Measurements from ENCODE around the gene RNASEH2C. TPM values are rescaled to one million over a fixed set of nuclear protein-coding genes. Genes with fewer than 3 reads are reported as not detected.
"Not testable (repeated sequence)": the region's sequence is repeated elsewhere in the genome, so short reads cannot be mapped to it uniquely, and the experiment has no call there.

RNASEH2C gene
- 42.5 TPM for total RNA-seq
- long read RNA-seq, transcript RNASEH2C-201 (4 exons, 2,794 nt), result major isoform, 27 of 48 reads
- long read RNA-seq, transcript RNASEH2C-203 (3 exons, 2,798 nt), result minor isoform, 12 of 48 reads
- long read RNA-seq, partial matches to known transcripts, result 1 of 48 reads
- long read RNA-seq, other reads (novel, unspliced or antisense), result 4 of 48 reads

- DNase-seq (peak; percentile 94), ATAC-seq (peak; percentile 98)
- TF ChIP-seq CTCF (IDR thresholded peaks at IDR 0.05), result no peak
- intact Hi-C loops (cut with DNase I), result no loop called here
- H3K4me1 ChIP-seq, result peaks cover 19% of the 10 kb centered on the region
- peaks cover 42% of the 10 kb centered on the region for H3K36me3 ChIP-seq
- H3K27ac ChIP-seq, result peak within 1 kb of the TSS; percentile 80
- H3K4me3 ChIP-seq, result peak within 1 kb of the TSS; percentile 66
- H3K27me3 ChIP-seq, result no peaks in the 10 kb centered on the region
- H3K9me3 ChIP-seq, result no peaks in the 10 kb centered on the region
Observed at GRCh38 chr11:65720211-65720934, at the start of gene RNASEH2C. Gene RNASEH2C (minus strand): TSS chr11:65720798. CDS start chr11:65720758, 40 bp downstream.

GRCh38 chr11:65767806-65768205 is 47.2 kb upstream of the RNASEH2C start:
- intact Hi-C loops (cut with DNase I); H3K27ac ChIP-seq; H3K4me1 ChIP-seq; H3K4me3 ChIP-seq; H3K9me3 ChIP-seq; DNase-seq; H3K36me3 ChIP-seq; H3K27me3 ChIP-seq: not testable (repeated sequence)
- peak; percentile 63 for ATAC-seq

- peaks cover 3% of the 10 kb centered on the region for H3K4me1 ChIP-seq
- no peak for TF ChIP-seq CTCF (IDR thresholded peaks at IDR 0.05)
- H3K36me3 ChIP-seq, result no peaks in the 10 kb centered on the region
- no peaks in the 10 kb centered on the region for H3K9me3 ChIP-seq
- intact Hi-C loops (cut with DNase I), result no loop called here
- H3K27ac ChIP-seq, result no peak overlapping the region
- H3K27me3 ChIP-seq, result no peaks in the 10 kb centered on the region
- DNase-seq (no peak), ATAC-seq (no peak)
- H3K4me3 ChIP-seq, result no peak overlapping the region
Observed at GRCh38 chr11:65767406-65767805, 46.8 kb upstream of the RNASEH2C start.

- intact Hi-C loops (cut with DNase I), result no loop called here
- H3K4me1 ChIP-seq, result peaks cover 3% of the 10 kb centered on the region
- ATAC-seq, result no peak
Observed at GRCh38 chr11:65766535-65766934, 45.9 kb upstream of the RNASEH2C start.

GRCh38 chr11:65764434-65764833 is 43.8 kb upstream of the RNASEH2C start:
- H3K27ac ChIP-seq, result no peak overlapping the region
- H3K36me3 ChIP-seq, result no peaks in the 10 kb centered on the region
- H3K27me3 ChIP-seq, result no peaks in the 10 kb centered on the region
- no peak for TF ChIP-seq CTCF (IDR thresholded peaks at IDR 0.05)
- H3K4me1 ChIP-seq, result peaks cover under 1% of the 10 kb centered on the region
- ATAC-seq, result no peak
- intact Hi-C loops (cut with DNase I), result no loop called here
- no peak for DNase-seq
- no peak overlapping the region for H3K4me3 ChIP-seq
- no peaks in the 10 kb centered on the region for H3K9me3 ChIP-seq

More at GRCh38 chr11:65766535-65766934, 45.9 kb upstream of the RNASEH2C start:
- Histone ChIP-seq H3K27me3 (no peaks in the 10 kb centered on the region), H3K27ac (no peak overlapping the region), H3K9me3 (no peaks in the 10 kb centered on the region), H3K36me3 (no peaks in the 10 kb centered on the region), H3K4me3 (no peak overlapping the region)
- TF ChIP-seq CTCF (IDR thresholded peaks at IDR 0.05), result no peak
- no peak for DNase-seq

GRCh38 chr11:65762816-65763215 is 42.2 kb upstream of the RNASEH2C start:
- ATAC-seq; H3K27me3 ChIP-seq; H3K36me3 ChIP-seq; H3K4me3 ChIP-seq; H3K4me1 ChIP-seq; intact Hi-C loops (cut with DNase I); DNase-seq; H3K9me3 ChIP-seq; H3K27ac ChIP-seq: not testable (repeated sequence)

GRCh38 chr11:65762169-65762568 is 41.6 kb upstream of the RNASEH2C start:
- H3K4me3 ChIP-seq; DNase-seq; H3K27me3 ChIP-seq; H3K4me1 ChIP-seq; H3K27ac ChIP-seq; H3K36me3 ChIP-seq; ATAC-seq; intact Hi-C loops (cut with DNase I); H3K9me3 ChIP-seq: not testable (repeated sequence)
